Hepatic stellate cell (primary cell): ENCODE data around the gene TIAL1.
"Not testable (repeated sequence)": the region's sequence is repeated elsewhere in the genome, so short reads cannot be mapped to it uniquely, and the experiment has no call there.

Experiments
- DNase-seq: peaks from one replicate; pipeline ENCODE4 v3.0.0; 2011; ENCODE audit warnings: low spot score

The TIAL1 gene

DNA sequence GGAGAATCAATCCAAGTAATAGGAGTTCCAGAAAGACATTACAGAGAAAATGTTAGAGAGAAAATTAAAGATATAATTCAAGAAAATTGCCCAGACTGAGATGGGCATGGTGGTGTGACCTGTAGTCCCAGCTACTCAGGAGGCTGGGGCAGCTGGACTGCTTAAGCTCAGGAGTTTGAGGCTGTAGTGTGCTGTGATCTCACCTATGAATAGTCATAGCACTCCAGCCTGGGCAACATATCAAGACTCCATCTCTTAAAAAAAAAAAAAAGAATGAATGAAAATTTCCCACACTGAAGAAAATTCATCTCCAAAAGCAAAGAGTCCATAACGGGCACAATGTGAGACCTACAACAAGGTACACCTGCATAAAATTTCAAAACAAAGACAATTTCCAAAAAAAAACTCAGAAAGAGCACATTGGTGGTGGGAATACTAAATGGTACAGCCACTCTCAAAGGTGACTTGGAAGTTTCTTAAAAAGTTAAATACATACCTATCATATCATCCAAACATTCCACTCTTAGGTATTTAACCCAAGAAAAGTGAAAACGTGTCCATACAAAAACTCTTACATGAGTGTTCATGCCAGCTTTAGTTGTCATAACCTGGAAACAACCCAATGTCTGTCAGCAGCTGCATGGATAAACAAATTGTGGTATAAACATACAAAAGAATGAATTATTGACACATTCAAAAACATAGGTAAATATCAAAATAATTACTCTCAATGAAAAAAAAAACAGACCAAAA lies 47.3 kb downstream of the TIAL1 start:
- no peak for DNase-seq

GRCh38 chr10:119546009-119546408 lies 50.8 kb downstream of the TIAL1 start:
- DNase-seq = no peak

DNA sequence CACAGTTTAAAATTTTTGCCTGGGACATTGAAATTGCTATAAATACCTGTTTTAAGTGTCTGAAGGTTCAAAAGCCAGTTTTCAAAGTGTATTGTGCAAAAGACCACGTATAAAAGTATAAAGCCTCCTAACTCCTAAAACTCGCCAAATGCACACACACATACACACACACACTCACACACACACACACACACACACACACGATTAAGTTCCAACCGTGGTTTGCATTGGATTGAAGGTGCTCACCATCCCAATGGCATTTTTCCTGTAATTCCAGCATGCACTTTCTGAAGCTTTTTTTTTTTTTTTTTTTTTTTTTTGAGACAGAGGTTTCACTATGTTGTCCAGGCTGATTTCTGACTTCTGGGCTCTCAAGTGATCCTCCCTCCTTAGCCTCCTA lies 51.5 kb downstream of the TIAL1 start:
- DNase-seq = no peak

- no peak for DNase-seq
These were observed 52.7 kb downstream of the TIAL1 start for GRCh38 chr10:119543814-119544642.

GRCh38 chr10:119542988-119543813 lies 53.6 kb downstream of the TIAL1 start:
- peak; percentile 59 for DNase-seq

GRCh38 chr10:119542357-119542987 lies 54.3 kb downstream of the TIAL1 start, which contains the start of gene RGS10:
RGS10 (minus strand) TSS chr10:119542719; CDS start chr10:119542638, 81 bp downstream.
- peak; percentile 72 for DNase-seq

DNA sequence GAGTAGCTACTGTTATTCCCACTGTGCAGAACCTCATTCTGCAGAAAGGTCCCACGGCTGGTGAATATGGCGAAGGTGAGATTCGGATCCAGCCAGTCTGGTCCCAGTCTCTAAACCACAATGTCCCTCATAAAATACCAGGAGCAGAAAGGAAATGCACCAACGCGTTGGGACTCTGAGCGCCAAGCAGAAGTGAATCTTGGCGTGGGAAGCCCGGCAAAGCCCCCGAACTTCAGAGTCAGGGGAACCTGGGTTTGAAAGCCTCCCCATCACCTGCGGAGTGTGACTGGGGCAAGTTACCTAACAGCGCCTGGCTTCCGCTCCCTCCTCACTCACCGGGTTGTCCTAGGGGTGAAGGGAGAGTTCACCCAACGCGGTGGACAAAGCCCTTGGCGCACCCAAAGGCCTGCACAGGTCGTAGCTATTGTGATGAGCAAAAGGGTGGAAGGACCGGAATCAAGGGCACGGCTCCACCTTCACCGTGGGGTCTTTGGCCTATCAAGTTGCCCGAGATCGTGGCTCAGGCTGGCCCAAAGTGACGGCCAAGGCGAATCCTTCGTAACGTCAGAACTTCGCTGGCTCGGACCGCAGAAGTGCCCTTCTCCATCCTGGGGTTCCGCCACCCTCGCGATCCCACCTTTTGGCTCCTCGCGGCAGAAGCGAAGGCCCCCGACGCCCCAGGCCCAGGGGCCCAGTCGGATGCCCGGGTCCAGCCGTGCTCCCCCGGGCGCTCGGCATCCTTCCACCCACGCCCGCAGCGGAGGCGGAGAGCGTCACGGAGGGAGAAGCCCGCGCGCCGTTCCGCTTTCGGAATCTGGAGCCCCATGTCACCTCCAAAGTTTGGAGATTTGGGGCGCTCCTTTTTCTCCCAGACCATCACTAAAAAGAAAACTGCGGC lies 55.1 kb downstream of the TIAL1 start:
- DNase-seq = no peak

GRCh38 chr10:119541046-119541445 lies 55.7 kb downstream of the TIAL1 start:
- DNase-seq = no peak

GRCh38 chr10:119540038-119540437 lies 56.7 kb downstream of the TIAL1 start:
- no peak for DNase-seq

DNA sequence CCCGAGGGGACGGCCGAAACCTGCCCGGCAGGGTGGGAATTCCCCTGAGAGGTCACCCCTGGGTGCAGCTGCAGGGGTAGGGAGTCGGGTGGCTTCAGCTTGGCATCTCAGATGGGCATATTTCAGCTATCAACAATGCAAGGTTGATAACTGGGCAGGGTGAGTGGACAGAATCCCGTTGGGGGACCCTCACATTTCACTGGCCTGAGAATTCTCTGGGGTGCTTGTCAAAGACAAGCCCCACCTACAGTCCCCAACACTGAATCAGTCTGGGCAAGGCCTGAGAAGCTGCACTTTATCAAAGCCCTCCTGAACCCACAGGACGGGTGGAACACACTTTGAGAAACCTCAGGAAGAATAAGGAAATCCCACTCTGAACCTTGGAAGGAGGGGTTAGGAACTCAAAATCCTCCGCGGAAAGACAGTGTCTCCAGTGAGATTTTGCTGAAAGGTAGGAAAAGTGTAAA lies 57.4 kb downstream of the TIAL1 start:
- no peak for DNase-seq

DNA sequence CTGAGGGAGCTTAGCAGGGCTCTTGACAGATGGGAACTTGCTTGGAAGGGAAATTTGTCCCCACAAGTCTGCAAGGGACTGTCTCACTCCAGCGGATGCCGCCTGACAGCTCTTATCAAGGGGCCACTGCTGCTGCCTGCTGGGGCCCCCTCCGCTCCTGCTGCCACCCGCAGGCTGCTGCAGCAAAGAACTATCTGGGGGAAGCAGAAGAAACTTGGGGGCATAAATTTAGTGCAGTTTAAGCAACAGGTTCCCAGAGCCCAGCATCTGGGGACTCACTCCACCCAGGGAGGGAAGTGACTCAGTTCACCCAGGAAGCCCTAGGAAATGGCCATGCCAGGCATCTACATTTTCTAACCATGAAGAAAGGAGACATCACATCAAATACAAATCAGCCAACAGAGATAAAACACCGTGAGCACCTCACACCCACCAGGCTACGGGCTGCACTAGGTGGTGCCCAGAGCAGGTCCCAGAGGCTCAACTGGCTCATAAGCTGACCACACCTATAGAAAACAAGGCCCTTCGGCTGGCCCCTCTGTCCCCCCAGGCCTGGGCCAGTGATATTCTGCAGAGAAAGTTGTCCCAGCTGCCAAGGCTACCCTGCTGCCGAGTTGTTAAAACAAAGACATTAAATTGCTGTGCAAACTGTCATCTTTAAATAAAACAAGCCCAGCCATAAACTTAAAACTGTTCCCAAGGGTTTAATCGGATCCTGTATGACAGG lies 58.0 kb downstream of the TIAL1 start:
- DNase-seq = no peak

DNA sequence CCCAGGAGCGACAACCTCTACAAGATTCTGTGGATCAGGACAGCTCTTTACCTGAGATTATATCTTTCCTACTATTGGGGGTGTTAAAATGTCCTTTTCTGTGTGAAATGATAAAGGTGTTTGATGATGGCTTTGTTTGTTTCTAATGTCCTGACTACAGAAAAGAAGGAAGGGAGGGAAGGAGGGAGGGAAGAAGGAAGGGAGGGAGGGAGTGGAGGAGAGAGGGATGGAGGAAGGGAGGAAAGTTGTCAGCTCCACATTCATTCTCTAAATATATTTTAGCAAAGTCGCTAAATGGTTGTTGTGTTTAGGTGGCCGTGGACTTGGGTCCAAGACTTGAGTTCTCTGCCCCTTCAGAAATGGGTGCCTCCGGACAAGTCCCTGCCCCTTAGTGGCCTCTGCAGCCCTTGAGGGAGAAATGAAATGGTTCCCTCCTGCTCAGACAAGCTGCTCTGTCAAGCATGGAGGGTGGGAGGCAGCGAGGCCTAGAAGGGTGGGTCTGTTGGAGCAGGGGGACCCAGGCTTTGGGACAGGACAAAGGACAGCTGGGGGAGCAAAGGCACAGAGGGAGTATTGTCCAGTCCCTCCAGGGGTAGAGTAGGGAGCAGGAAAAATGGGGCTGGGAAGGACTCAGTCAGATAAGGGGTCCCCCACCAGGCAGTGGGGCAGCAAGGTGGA lies 58.7 kb downstream of the TIAL1 start:
- no peak for DNase-seq

- no peak for DNase-seq
These were observed 60.2 kb downstream of the TIAL1 start for GRCh38 chr10:119536508-119537025.

DNA sequence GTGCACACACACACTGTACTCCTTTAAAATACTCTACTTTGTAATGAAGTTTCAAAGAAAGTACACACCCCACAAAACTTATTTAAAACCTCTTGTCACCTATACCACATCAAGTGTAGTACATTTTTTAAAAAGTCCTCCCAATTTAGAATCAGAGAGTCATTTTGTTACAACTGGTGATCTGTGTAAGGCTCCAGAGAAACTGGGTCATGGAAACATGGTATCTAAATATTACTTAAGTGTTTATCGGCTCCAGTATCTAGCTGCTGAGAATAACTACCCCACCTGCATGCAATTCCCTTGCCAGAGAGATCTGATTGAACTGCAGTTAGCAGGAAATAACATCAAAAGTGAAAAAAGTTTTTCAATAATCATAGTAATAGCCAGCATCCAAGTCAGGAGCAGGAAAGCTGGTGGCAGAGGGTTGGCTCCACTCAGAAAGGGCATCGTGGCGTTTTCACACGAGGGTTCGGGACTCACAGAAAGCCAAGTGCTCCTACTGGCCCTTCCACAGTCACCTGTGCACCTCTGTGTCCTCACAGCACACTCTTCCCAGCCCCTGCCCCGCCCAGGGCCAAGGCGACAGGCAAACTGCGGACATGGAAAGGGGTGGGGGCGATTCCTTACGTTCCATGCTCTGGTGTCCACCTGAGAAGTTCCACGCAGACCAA lies 60.8 kb downstream of the TIAL1 start:
- no peak for DNase-seq

- no peak for DNase-seq
These were observed 61.5 kb downstream of the TIAL1 start for GRCh38 chr10:119535305-119535704.

DNA sequence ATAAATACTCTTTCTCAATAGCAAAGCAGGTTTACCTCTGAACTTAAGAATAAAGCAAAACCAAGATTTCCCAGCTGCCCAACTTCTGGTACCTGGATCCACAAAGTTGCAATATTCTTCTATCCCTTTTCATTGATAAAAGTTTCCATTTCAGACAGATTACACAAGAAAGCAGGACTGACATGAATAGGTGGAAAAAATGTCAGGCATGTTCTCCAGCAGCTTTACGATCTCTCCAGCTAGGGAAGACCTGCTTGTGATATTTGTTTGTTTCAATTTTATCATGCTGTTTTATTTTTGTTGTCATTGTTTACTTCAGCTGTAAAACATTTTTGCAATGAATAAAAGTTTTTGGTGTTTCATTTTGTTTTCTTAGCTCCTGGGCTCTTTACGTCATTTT lies 63.3 kb downstream of the TIAL1 start:
- DNase-seq = no peak

DNA sequence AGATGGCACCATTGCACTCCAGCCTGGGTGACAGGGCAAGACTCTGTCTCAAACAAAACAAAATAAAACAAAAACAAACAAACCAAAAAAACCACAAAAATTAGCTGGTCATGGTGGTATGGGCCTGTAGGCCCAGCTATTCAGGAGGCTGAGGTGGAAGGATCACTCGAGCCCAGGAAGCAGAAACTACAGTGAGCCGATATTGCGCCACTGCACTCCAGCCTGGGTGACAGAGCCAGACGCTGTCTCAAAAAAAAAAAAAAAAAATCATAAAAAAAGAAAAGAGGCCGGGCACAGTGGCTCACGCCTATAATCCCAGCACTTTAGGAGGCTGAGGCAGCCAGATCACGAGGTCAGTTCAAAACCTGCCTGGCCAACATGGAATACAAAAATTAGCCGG lies 64.0 kb downstream of the TIAL1 start:
- DNase-seq = not testable (repeated sequence)

DNA sequence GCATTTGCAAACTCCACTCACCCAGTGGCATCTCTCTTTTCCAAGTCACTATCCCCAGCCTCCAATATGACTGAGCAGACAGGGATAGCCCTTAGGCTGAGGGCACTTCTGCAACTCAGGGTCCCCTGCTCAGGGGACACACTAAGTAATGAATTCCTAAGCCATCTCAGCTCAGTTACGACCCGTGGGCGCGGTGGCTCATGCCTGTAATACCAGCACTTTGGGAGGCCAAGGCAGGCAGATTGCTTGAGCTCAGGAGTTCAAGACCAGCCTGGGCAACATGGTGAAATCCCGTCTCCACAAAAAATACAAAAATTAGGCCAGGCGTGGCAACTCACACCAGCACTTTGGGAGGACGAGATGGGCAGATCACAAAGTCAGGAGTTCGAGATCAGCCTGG lies 64.5 kb downstream of the TIAL1 start:
- not testable (repeated sequence) for DNase-seq

DNA sequence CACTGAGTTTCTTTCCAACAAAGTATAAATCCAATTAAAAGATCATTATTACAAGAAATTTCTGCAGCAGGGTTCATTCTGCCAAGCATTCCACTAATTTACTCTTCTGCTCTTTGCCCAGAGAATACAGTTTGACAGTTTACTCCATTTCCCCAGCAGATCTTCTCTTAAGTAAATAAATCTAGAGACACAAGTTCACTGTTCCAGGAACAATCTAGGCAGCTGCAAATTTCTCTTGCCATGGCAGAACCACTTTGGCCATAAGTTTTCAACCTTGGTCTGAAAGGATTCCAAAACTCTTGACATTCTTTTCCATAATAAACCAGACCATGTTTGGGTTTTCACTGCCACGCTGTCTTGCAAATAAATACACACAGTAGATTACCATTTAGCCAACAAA lies 65.7 kb downstream of the TIAL1 start:
- no peak for DNase-seq
